Body of pancreas (tissue), 4 donors: ENCODE results near the gene ARFGEF2.

Source experiments
- POLR2A ChIP-seq, 3 donors: fragments of 450-650 bp; IDR thresholded peaks; one replicate each; pipeline ENCODE4 v1.6.1; 2016; ENCODE audit warnings: antibody characterized with exemption in 3 of 3, mild to moderate bottlenecking in 2 of 3
- TF ChIP-seq, protein P1 (sequence below), 7 experiments: fragments of 450-650 bp in 4 of 7; fragments of 200-600 bp in 3 of 7; sonication (generic) in 3 of 7; IDR thresholded peaks; one replicate each; pipeline ENCODE4 v1.5.1; 2016 to 2019; ENCODE audit warnings: antibody characterized with exemption in 7 of 7

DNA sequence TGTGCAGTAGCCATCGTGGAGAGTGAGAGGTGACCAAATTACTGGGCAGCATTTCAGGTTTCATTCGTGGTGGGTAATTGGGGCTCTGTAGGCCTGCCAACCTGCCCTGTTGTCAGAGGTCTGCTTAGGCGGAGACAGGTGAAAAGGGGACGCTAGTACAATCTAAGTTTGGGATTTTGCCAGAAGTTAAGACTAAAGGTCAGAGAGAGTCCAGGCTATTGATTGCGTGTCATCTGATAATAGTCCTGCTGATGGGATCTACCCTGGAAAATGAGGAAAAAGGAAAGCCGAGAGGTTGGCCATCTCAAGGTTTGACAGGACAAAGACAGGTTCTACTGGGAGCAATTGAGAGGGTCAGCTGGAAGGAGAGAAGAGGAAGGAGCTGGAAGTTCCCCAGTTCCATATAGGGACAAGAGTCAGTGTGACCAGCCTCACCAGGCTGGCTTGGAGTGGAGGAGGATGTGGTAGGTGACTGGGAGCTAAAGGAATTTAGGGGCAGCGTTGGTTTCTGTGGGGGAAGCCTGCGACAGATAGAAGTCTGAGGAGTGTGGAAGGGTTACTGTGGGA is 10.9 kb downstream of the ARFGEF2 start:
- TF ChIP-seq, protein P1, sequence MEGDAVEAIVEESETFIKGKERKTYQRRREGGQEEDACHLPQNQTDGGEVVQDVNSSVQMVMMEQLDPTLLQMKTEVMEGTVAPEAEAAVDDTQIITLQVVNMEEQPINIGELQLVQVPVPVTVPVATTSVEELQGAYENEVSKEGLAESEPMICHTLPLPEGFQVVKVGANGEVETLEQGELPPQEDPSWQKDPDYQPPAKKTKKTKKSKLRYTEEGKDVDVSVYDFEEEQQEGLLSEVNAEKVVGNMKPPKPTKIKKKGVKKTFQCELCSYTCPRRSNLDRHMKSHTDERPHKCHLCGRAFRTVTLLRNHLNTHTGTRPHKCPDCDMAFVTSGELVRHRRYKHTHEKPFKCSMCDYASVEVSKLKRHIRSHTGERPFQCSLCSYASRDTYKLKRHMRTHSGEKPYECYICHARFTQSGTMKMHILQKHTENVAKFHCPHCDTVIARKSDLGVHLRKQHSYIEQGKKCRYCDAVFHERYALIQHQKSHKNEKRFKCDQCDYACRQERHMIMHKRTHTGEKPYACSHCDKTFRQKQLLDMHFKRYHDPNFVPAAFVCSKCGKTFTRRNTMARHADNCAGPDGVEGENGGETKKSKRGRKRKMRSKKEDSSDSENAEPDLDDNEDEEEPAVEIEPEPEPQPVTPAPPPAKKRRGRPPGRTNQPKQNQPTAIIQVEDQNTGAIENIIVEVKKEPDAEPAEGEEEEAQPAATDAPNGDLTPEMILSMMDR (IDR thresholded peaks at IDR 0.05) = no peak
- TF ChIP-seq POLR2A (IDR thresholded peaks at IDR 0.05) = no peak
